Activated naive CD8-positive, alpha-beta T cell treated with anti-CD3 and anti-CD28 coated beads, Interleukin-2, amount 50 U/mL, for 24 hours (primary cell): Measurements from ENCODE around the gene SLC9A9.

Source experiments
- ATAC-seq: fragments of 150-1000 bp; cut with Tn5 transposase; one replicate; pipeline ENCODE4 v1.10.0; 2021
- DNase-seq: peaks from one replicate; pipeline ENCODE4 v3.0.0; 2021
- H3K27ac Mint-ChIP-seq: one replicate; pipeline ENCODE4 v1.8.0; 2021; ENCODE audit warnings: mild to moderate bottlenecking, mixed read lengths
- H3K27me3 Mint-ChIP-seq: one replicate; pipeline ENCODE4 v1.8.0; 2021; ENCODE audit warnings: mixed read lengths
- H3K36me3 Mint-ChIP-seq: one replicate; pipeline ENCODE4 v1.8.0; 2021; ENCODE audit warnings: low read depth, mixed read lengths
- H3K4me1 Mint-ChIP-seq: one replicate; pipeline ENCODE4 v1.8.0; 2021; ENCODE audit warnings: mixed read lengths
- H3K4me3 Mint-ChIP-seq: one replicate; pipeline ENCODE4 v1.8.0; 2021; ENCODE audit warnings: mild to moderate bottlenecking, moderate library complexity, mixed read lengths
- H3K9me3 Mint-ChIP-seq: one replicate; pipeline ENCODE4 v1.8.0; 2021; ENCODE audit warnings: mixed read lengths

SLC9A9 gene

DNA sequence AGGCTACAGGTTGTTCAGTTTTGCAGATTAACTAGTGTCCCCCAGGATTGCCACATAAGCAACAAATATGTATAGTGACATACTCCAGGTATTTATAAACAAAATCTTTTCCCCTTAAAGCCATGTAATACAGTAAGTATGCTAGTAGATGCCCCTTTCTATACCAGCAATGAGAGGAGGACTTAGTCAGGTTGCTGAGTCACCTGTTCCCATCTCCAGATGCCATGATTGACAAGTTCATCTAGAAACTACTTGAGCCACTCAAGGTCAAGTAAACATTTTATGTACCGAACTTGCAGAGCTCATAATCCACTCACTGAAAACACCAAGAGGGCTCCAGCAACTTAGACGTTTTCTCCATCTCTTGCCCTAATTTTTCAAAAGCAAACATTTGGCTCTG, 18.2 kb downstream of the SLC9A9 start:
- ATAC-seq = no peak
- peaks cover 9% of the 10 kb centered on the region for H3K36me3 Mint-ChIP-seq
- no peak overlapping the region for H3K27ac Mint-ChIP-seq
- H3K4me1 Mint-ChIP-seq = peaks cover 42% of the 10 kb centered on the region
- peaks cover 11% of the 10 kb centered on the region for H3K9me3 Mint-ChIP-seq
- no peaks in the 10 kb centered on the region for H3K27me3 Mint-ChIP-seq
- DNase-seq = no peak
- no peak overlapping the region for H3K4me3 Mint-ChIP-seq

DNA sequence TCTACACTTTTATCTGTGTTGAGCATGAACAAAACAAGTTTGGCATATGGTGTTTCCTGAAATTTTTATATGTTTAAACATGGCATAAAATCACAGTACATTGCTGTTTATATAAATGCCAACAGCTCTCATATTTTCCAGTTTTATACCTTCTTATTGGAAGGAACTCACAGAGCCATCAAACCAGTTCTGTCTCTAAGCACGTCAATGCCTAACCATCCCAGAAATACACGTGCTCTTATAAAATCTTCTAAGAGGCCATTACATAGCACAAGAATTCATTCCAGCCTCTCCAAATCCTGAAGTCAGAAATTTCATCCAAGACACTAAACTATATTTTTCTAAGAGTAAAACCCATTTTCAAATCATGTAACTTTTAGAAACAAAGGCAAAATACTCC, 20.8 kb downstream of the SLC9A9 start:
- Mint-ChIP-seq H3K9me3 (peaks cover 11% of the 10 kb centered on the region), H3K27ac (no peak overlapping the region), H3K4me3 (no peak overlapping the region), H3K27me3 (no peaks in the 10 kb centered on the region), H3K4me1 (peaks cover 49% of the 10 kb centered on the region), H3K36me3 (peaks cover 11% of the 10 kb centered on the region)
- DNase-seq (no peak), ATAC-seq (no peak)

DNA sequence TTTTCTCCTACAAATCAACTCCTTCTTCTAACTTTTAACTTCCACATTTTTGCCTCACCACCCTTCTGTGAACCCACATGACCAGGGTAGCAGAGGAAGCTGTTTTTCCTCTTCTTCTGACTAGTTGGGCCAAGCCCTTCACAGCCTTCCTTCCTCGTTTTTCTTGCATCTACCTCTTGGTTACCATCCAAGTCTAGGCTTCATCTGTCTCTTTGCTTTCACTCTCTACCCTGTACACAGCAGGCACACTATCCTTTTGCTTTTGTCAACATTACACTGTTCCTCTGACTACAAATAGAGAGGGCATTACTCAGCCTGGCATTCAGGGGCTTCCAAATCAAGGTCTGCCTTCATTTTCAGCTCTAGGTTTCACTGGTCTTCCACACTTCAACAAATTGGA, 22.0 kb downstream of the SLC9A9 start:
- Mint-ChIP-seq H3K9me3 (peaks cover 11% of the 10 kb centered on the region), H3K27ac (peak overlapping the region; percentile 76), H3K4me1 (peaks cover 44% of the 10 kb centered on the region), H3K27me3 (no peaks in the 10 kb centered on the region), H3K36me3 (peaks cover 11% of the 10 kb centered on the region), H3K4me3 (no peak overlapping the region)
- no peak for DNase-seq
- ATAC-seq = no peak

DNA sequence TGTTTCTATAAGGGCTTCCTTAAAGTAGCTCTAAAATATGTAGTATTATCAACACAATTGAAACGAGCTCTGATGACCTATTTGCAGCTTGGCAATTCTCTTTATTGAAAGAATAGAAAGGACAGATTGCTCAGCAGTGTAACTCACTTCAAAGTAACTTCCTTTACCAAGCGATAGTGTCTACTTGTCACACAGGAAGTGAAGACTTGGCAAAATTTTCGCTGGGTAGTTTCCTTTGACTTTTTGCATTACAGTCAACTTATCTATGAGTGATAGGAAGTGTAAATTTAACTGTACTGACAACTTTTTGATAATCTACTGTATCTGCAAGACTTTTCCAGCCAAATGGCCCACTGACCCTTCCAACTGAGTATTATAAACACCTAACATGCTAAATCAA, 22.8 kb downstream of the SLC9A9 start:
- H3K27ac Mint-ChIP-seq = peak overlapping the region; percentile 62
- H3K9me3 Mint-ChIP-seq = peaks cover 11% of the 10 kb centered on the region
- peaks cover 37% of the 10 kb centered on the region for H3K4me1 Mint-ChIP-seq
- no peaks in the 10 kb centered on the region for H3K27me3 Mint-ChIP-seq
- peaks cover 11% of the 10 kb centered on the region for H3K36me3 Mint-ChIP-seq
- DNase-seq (no peak), ATAC-seq (peak; percentile 81)
- H3K4me3 Mint-ChIP-seq = no peak overlapping the region

DNA sequence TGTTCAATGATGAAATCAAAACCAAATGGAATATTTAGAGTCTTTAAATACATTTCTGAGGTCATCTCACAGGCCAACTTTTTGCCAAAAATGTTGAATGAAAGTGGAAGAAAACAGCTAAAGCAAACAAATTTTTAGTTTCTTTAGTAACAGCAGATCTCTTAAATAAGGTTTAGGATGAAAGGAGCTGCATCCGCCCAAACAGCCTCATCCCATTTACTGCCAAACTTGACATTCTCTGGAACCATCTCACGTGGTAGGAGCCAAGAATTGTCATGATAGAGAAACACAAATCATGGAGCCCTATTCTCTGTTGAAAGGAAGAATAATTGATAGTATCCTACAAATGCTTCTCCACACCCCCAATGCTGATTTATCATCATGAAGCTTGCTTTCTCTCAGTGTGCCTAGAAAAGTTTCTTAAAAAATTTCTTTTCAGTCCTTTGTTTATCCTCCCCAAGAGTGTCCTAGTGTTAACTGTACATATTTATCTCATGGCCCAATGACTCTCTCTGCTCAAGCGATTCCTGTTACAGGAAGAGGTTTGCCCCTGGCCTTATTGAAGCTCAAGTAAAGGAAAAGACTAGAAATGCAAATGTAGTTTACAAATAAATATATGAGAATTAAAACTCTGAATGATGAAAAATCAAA, 23.4 kb downstream of the SLC9A9 start:
- no peak for DNase-seq
- peaks cover 11% of the 10 kb centered on the region for H3K36me3 Mint-ChIP-seq
- no peaks in the 10 kb centered on the region for H3K27me3 Mint-ChIP-seq
- ATAC-seq = no peak
- H3K27ac Mint-ChIP-seq = no peak overlapping the region
- H3K4me1 Mint-ChIP-seq = peaks cover 35% of the 10 kb centered on the region
- no peak overlapping the region for H3K4me3 Mint-ChIP-seq
- H3K9me3 Mint-ChIP-seq = peaks cover 11% of the 10 kb centered on the region

DNA sequence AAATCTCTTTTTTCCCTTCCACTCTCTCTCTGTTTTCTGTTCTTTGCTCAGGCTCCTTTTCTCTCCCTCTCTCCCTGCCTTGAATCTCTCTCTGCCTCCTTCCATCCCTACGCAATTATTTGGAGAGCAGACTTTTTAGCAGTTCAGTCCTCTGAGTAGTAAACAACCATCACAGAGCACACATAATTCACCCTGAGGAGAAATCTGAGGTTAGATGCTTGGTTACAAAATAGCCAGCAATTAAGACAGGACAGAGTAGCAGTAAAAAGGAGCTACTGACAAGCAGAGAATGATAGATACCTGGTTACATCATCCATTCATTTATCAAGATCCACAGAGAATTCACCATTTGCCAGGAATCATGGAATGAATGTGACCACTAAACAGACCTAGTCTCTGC, 25.5 kb downstream of the SLC9A9 start:
- Mint-ChIP-seq H3K9me3 (peaks cover 11% of the 10 kb centered on the region), H3K36me3 (peaks cover 8% of the 10 kb centered on the region), H3K27ac (no peak overlapping the region), H3K27me3 (no peaks in the 10 kb centered on the region), H3K4me3 (no peak overlapping the region), H3K4me1 (peaks cover 35% of the 10 kb centered on the region)
- no peak for ATAC-seq
- DNase-seq = no peak

DNA sequence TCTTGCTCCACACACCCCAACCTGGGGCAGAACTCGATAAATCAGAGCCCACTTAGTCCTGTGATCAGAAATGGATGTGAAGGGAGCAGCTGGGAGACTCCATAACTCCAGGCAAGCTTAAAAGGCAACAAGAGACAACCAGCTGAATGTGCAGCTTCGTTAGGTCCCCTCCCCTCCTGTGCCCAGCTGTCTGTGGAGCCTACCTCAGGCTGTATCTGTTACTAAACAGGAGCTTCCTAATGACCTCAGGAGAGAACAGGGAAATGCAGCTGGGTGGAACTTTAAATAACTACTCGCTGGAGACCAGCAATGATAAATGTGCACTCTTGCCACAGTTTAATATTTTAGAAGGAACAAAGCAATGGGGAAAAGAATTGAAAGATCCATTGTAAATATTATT, 25.9 kb downstream of the SLC9A9 start:
- DNase-seq = no peak
- Mint-ChIP-seq H3K4me3 (no peak overlapping the region), H3K36me3 (peaks cover 8% of the 10 kb centered on the region), H3K27ac (no peak overlapping the region), H3K9me3 (peaks cover 11% of the 10 kb centered on the region), H3K4me1 (peaks cover 35% of the 10 kb centered on the region), H3K27me3 (no peaks in the 10 kb centered on the region)
- ATAC-seq = no peak

DNA sequence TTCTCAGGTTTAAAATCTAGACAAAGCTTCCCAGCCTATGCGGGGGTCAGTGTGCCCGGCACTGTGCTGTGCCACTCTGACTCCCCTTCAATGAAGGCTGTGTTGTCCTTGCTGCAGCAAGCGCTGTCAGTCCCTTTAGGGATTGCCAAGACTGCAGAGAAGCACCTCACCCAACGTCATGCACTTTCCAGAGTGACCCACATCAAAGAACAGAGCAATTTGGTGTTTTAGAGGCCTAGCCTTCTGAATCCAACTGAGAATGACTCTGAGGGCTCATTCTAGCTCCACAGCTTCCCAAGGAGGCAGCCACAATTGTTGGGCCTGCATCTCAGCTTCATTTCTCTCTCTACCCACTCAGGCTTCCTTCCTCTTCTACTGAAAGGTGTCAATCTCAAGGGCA, 26.4 kb downstream of the SLC9A9 start:
- Mint-ChIP-seq H3K27me3 (no peaks in the 10 kb centered on the region), H3K4me1 (peaks cover 35% of the 10 kb centered on the region), H3K36me3 (peaks cover 8% of the 10 kb centered on the region), H3K9me3 (peaks cover 10% of the 10 kb centered on the region), H3K27ac (no peak overlapping the region), H3K4me3 (no peak overlapping the region)
- ATAC-seq = no peak
- no peak for DNase-seq

DNA sequence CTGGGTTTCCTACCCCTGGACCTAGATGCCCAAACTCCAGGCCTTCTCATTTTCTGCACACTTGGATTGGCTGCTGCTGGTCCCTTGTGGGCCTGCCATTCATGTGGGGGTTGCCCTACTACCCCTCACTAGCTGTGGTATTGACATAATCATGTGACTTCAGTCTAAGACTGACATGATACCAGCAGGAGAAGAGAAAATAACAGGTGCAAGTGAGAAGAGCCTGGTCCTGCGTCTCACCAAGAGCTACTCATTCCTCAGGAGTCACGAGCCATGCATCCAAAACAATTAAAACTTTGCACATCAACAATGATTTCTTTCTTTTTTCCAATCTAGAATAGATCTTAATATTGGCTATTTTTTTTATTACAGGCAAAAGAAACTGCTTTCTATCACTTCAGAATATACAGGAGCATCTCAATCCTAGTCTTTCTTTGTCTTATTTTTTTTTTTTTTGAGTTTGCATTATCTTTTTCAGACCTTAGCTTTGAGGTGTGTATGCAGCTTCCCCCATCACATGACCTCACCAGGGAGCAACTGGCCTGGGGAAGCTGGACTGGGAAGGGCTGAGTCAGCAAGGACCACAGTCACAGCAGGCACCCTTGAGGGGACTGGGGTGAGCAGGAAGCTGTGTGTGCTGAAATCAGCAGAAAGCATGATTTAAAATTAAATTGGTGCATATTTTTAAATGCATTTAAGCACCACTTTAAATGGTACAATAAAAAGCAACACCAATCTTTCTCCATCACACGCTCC, 27.6 kb downstream of the SLC9A9 start:
- no peak for ATAC-seq
- no peak overlapping the region for H3K27ac Mint-ChIP-seq
- H3K9me3 Mint-ChIP-seq = peaks cover under 1% of the 10 kb centered on the region
- DNase-seq = no peak
- no peak overlapping the region for H3K4me3 Mint-ChIP-seq
- H3K4me1 Mint-ChIP-seq = peaks cover 23% of the 10 kb centered on the region
- peaks cover 5% of the 10 kb centered on the region for H3K36me3 Mint-ChIP-seq
- no peaks in the 10 kb centered on the region for H3K27me3 Mint-ChIP-seq

DNA sequence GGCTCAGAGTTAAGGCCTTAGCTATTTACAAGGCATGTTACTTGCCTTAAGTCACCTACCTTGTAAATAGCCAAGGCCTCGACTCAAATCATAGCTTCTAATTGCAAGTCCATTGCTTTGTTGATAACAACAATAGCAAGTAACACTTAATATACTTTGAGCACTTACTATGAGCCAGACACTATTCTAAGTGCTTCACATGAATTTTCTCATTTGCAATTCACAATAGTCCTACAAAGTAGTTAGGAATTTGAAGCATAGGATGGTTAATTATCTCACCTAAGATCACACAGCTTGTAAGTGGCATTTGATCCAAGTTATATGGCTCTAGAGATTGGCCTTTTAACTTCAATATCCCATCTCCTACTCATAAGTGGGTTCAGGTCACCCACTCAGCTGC, 28.4 kb downstream of the SLC9A9 start:
- H3K4me3 Mint-ChIP-seq = no peak overlapping the region

DNA sequence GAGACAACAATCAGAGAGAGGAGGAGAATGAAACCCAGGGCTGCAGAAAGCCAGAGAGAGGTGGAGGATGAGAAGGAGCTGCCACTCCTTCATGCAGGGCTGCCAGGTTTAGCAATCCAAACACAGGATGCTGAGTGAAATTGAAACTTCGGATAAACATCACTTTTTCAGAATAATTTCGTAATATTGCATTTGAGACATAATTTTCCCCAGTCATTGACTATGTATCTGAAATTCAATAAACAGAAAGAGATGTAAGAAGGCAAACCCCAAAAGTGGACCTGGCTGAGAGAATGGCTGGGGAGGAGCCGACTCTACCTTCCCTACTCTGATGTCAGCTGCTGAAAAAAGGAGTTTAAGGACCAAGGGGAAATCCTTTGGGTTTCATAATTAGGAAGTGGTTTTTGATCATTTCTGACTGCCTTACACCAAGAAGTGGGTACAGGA, 33.8 kb downstream of the SLC9A9 start:
- Mint-ChIP-seq H3K27ac (peak overlapping the region; percentile 33), H3K36me3 (peaks cover 9% of the 10 kb centered on the region), H3K4me3 (peak overlapping the region; percentile 18), H3K9me3 (no peaks in the 10 kb centered on the region), H3K27me3 (no peaks in the 10 kb centered on the region), H3K4me1 (peaks cover 26% of the 10 kb centered on the region)
- ATAC-seq (peak; percentile 80), DNase-seq (no peak)

More for the DNA sequence above, 28.4 kb downstream of the SLC9A9 start:
- peaks cover 3% of the 10 kb centered on the region for H3K36me3 Mint-ChIP-seq
- H3K27ac Mint-ChIP-seq = no peak overlapping the region
- peaks cover 21% of the 10 kb centered on the region for H3K4me1 Mint-ChIP-seq
- no peaks in the 10 kb centered on the region for H3K9me3 Mint-ChIP-seq
- DNase-seq = no peak
- no peak for ATAC-seq
- no peaks in the 10 kb centered on the region for H3K27me3 Mint-ChIP-seq

DNA sequence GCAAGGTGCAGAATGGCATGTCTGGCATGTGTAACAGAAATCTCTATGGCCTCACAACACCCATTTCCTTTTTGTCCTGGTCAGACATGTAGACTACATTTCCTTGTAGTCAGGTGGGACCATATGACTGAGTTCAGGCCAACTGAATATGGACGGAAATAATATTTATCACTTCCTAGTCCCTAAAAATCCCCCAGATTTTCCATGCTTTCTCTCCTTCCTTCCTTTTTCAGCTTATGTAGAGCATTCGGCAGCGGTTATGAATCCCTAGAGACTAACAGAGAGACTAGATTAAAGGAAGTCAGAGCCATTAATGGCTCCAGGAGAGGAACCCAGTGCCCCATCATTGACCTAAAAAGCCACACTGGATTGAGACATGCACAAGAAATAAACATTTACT, 35.8 kb downstream of the SLC9A9 start:
- H3K27ac Mint-ChIP-seq = no peak overlapping the region
- H3K4me3 Mint-ChIP-seq = no peak overlapping the region
- peaks cover 9% of the 10 kb centered on the region for H3K36me3 Mint-ChIP-seq
- H3K27me3 Mint-ChIP-seq = no peaks in the 10 kb centered on the region
- H3K9me3 Mint-ChIP-seq = no peaks in the 10 kb centered on the region
- peaks cover 26% of the 10 kb centered on the region for H3K4me1 Mint-ChIP-seq
- DNase-seq = no peak
- no peak for ATAC-seq

DNA sequence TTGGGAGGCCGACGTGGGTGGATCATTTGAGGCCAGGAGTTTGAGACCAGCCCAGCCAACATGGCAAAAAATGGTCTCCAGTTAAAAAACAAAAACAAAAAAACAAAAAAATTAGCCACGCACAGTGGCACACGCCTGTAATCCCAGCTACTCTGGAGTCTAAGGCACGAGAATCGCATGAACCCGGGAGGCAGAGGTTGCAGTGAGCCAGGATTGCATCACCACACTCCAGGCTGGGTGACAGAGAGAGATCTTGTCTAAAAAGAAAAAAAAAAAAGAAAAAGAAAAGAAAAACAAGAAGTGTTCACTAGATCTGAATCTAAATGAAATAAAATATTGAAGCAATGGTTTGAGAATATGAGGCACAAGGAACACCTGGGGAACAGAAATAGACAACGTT, 36.7 kb downstream of the SLC9A9 start:
- ATAC-seq (no peak), DNase-seq (no peak)
- no peak overlapping the region for H3K27ac Mint-ChIP-seq
- no peaks in the 10 kb centered on the region for H3K27me3 Mint-ChIP-seq
- no peaks in the 10 kb centered on the region for H3K9me3 Mint-ChIP-seq
- peaks cover 26% of the 10 kb centered on the region for H3K4me1 Mint-ChIP-seq
- no peak overlapping the region for H3K4me3 Mint-ChIP-seq
- H3K36me3 Mint-ChIP-seq = peaks cover 9% of the 10 kb centered on the region

DNA sequence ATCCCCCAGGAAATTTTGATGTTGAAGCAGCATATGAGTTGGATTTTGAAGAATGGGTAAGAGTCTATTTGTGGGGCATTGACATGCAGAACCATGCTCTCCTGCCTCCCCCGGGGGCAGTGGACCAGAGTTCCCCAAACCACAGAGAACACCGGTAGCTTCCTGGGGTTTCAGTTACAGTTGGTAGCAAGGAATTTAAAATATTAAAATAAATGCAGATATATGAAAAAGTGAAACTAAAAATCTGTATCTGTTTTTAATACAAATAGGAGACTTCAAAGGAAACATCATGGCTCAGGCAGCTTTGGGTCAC, 37.4 kb downstream of the SLC9A9 start:
- Mint-ChIP-seq H3K27me3 (no peaks in the 10 kb centered on the region), H3K27ac (no peak overlapping the region)

DNA sequence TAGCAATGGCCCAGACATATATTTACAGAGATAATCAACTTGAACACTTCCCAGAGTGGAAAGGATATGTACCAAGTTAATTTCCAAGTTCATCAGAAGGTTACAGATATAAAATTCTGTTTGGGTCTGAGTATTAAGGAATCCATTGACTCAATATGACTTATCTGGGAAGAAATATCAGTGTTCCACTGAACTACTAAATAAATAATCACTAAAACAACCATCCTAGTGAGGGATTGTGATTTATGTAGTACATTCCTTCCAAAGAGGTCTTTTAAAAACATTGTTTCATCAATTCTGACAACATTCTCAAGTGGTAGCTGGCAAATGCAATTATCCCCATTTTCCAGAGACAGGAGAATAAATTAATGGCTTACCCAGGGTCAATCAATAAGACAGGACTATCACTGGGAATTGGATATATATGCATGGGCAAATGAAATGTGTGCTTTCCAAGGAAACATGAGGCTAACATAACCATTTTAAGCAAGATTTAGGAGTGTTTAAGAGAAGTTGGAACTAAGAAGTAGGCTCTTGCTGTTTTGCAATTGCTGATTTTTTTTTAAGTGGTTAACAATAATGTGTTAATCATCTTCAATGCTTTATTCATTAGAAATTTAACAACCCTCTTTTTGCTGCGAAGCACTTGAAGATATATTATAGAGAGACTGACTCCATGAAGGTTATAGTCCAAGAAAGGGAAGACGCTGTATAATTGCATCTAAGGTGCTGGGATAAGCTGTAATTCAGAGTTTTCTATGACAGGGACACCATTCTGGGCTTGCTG, 37.9 kb downstream of the SLC9A9 start:
- H3K9me3 Mint-ChIP-seq = no peaks in the 10 kb centered on the region
- H3K27me3 Mint-ChIP-seq = no peaks in the 10 kb centered on the region
- H3K4me3 Mint-ChIP-seq = no peak overlapping the region
- peaks cover 6% of the 10 kb centered on the region for H3K36me3 Mint-ChIP-seq
- H3K4me1 Mint-ChIP-seq = peaks cover 26% of the 10 kb centered on the region
- H3K27ac Mint-ChIP-seq = no peak overlapping the region
- DNase-seq (no peak), ATAC-seq (no peak)

More for the DNA sequence above, 37.4 kb downstream of the SLC9A9 start:
- Mint-ChIP-seq H3K36me3 (peaks cover 6% of the 10 kb centered on the region), H3K9me3 (no peaks in the 10 kb centered on the region), H3K4me1 (peaks cover 26% of the 10 kb centered on the region), H3K4me3 (no peak overlapping the region)
- DNase-seq (no peak), ATAC-seq (no peak)
